ENCODE data around the gene HYAL4.

DNA sequence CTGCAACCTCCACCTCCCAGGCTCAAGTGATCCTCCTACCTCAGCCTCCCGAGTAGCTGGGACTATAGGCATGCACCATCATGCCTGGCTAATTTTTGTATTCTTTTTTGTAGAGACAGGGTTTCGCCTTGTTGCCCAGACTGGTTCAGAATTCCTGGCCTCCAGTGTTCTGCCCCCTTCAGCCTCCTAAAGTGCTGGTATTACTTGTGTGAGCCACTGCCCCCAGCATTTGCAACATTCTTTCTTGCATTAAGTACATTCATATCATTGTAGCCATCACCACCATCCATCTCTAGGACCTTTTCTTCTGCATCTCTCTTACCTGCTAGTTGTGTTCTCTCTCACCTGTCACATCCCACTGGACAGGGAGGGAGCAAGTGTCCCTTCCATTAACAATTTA is 35.5 kb upstream of the HYAL4 start:
- TF ChIP-seq, protein P1, sequence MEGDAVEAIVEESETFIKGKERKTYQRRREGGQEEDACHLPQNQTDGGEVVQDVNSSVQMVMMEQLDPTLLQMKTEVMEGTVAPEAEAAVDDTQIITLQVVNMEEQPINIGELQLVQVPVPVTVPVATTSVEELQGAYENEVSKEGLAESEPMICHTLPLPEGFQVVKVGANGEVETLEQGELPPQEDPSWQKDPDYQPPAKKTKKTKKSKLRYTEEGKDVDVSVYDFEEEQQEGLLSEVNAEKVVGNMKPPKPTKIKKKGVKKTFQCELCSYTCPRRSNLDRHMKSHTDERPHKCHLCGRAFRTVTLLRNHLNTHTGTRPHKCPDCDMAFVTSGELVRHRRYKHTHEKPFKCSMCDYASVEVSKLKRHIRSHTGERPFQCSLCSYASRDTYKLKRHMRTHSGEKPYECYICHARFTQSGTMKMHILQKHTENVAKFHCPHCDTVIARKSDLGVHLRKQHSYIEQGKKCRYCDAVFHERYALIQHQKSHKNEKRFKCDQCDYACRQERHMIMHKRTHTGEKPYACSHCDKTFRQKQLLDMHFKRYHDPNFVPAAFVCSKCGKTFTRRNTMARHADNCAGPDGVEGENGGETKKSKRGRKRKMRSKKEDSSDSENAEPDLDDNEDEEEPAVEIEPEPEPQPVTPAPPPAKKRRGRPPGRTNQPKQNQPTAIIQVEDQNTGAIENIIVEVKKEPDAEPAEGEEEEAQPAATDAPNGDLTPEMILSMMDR (IDR thresholded peaks at IDR 0.05): no peak
- TF ChIP-seq POLR2A (IDR thresholded peaks at IDR 0.05): no peak
- no peak for TF ChIP-seq POLR2AphosphoS5 (IDR thresholded peaks at IDR 0.05)
